Stomach (tissue), 9 donors: Measurements from ENCODE around the gene METTL21C. TPM values are rescaled to one million over a fixed set of nuclear protein-coding genes. Genes with fewer than 3 reads are reported as not detected.

Experiments
- DNase-seq, 2 donors: peaks; one replicate each; pipeline versions ENCODE4 v3.0.0 to v3.0.0-alpha.2; 2013 to 2019
- H3K27ac ChIP-seq, 5 donors: fragments of 200-600 bp in 4 of 5; sonication (generic) in 4 of 5; one replicate each; pipeline ENCODE4 v1.5.1; 2013 to 2019; ENCODE audit warnings: mild to moderate bottlenecking in 1 of 5, moderate library complexity in 1 of 5
- H3K27me3 ChIP-seq, 3 donors: fragments of 200-600 bp; sonication (generic); one replicate each; pipeline ENCODE4 v1.5.1; 2017 to 2019; ENCODE audit warnings: mixed run types in 1 of 3
- H3K36me3 ChIP-seq, 4 donors: fragments of 200-600 bp; sonication (generic); 1 replicate in 3 of 4; 2 replicates in 1 of 4; pipeline ENCODE4 v1.5.1; 2016 to 2019
- H3K4me1 ChIP-seq, 4 donors: fragments of 200-600 bp; sonication (generic); one replicate each; pipeline ENCODE4 v1.5.1; 2016 to 2019
- H3K4me3 ChIP-seq, 4 donors: fragments of 200-600 bp; sonication (generic) in 3 of 4; one replicate each; pipeline ENCODE4 v1.5.1; 2016 to 2019; ENCODE audit warnings: mild to moderate bottlenecking in 1 of 4
- H3K9me3 ChIP-seq, 4 donors: fragments of 200-600 bp; sonication (generic); one replicate each; pipeline ENCODE4 v1.5.1; 2016 to 2019
- EP300 ChIP-seq: sonication (generic); formaldehyde crosslinking; IDR thresholded peaks from one replicate; pipeline ENCODE4 v1.6.1; 2017; ENCODE audit warnings: antibody characterized with exemption
- POLR2A ChIP-seq, 4 donors: fragments of 450-650 bp; IDR thresholded peaks; one replicate each; pipeline ENCODE4 v1.6.1; 2016; ENCODE audit warnings: antibody characterized with exemption in 4 of 4, control low read depth in 2 of 4, mild to moderate bottlenecking in 1 of 4, moderate library complexity in 1 of 4
- POLR2AphosphoS5 ChIP-seq, 3 donors: sonication (generic); formaldehyde crosslinking; IDR thresholded peaks; one replicate each; pipeline ENCODE4 v1.6.1; 2016; ENCODE audit warnings: antibody characterized with exemption in 3 of 3
- WGBS, 5 donors: extraction: QIAGEN DNeasy Blood & Tissue Kit in 3 of 5; methylation state at CpG; one replicate each; pipeline versions ENCODE4 v1.1.5 to v1.1.7; 2013 to 2018; 5-methylcytosine and 5-hydroxymethylcytosine counted together
- intact Hi-C: fragments of 100-400 bp; cut with DNase I; formaldehyde crosslinking; loops from one replicate; pipeline ENCODE4 v1.15.1; 2023; ENCODE audit warnings: low total_unique reads
- polyA plus RNA-seq, 3 donors: library from polyadenylated mRNA; stranded (reverse); fragments of 200-250 nt; gene quantifications; one replicate each; pipeline ENCODE4 v1.2.3, GENCODE V29; 2013
- total RNA-seq, 5 donors: library from RNA; depleted of rRNA; stranded (reverse); fragments of >200 nt; gene quantifications; one replicate each; pipeline versions ENCODE4 v1.1.0 to v1.2.3, GENCODE V29; 2014 to 2016
- TF ChIP-seq, protein P1 (sequence below), 7 experiments: fragments of 450-650 bp in 4 of 7; fragments of 200-600 bp in 3 of 7; sonication (generic) in 3 of 7; IDR thresholded peaks; one replicate each; pipeline ENCODE4 v1.5.1; 2016 to 2019; ENCODE audit warnings: antibody characterized with exemption in 7 of 7, control low read depth in 2 of 7, mild to moderate bottlenecking in 1 of 7
- donor health status: healthy with polysubstance abuse.
- donor health status: Bipolar disorder and iron deficiency.
- donor health status: healthy.

The METTL21C gene
- total and polyA plus RNA-seq, 8 donors, result not detected

GRCh38 chr13:102687520-102687919 is 7.3 kb downstream of the METTL21C start:
- DNase-seq, result no peak
- Histone ChIP-seq H3K4me3 (no peak overlapping the region), H3K4me1 (no peaks in the 10 kb centered on the region), H3K27ac (no peak overlapping the region), H3K27me3 (peaks cover 0 to 36% (median 0%) of the 10 kb centered on the region in 3 donors), H3K36me3 (no peaks in the 10 kb centered on the region), H3K9me3 (no peaks in the 10 kb centered on the region)
- intact Hi-C loops, result no loop called here
- WGBS, 5 donors, result 72 to 77% (median 75%) methylated on average over 7 of the region's 7 CpGs
- TF ChIP-seq POLR2AphosphoS5 (IDR thresholded peaks at IDR 0.05), result no peak
- no peak for TF ChIP-seq EP300
- TF ChIP-seq, protein P1, sequence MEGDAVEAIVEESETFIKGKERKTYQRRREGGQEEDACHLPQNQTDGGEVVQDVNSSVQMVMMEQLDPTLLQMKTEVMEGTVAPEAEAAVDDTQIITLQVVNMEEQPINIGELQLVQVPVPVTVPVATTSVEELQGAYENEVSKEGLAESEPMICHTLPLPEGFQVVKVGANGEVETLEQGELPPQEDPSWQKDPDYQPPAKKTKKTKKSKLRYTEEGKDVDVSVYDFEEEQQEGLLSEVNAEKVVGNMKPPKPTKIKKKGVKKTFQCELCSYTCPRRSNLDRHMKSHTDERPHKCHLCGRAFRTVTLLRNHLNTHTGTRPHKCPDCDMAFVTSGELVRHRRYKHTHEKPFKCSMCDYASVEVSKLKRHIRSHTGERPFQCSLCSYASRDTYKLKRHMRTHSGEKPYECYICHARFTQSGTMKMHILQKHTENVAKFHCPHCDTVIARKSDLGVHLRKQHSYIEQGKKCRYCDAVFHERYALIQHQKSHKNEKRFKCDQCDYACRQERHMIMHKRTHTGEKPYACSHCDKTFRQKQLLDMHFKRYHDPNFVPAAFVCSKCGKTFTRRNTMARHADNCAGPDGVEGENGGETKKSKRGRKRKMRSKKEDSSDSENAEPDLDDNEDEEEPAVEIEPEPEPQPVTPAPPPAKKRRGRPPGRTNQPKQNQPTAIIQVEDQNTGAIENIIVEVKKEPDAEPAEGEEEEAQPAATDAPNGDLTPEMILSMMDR (IDR thresholded peaks at IDR 0.05), result no peak

GRCh38 chr13:102686024-102686423 is 8.8 kb downstream of the METTL21C start:
- no peak for TF ChIP-seq POLR2AphosphoS5 (IDR thresholded peaks at IDR 0.05)
- no peak for TF ChIP-seq POLR2A (IDR thresholded peaks at IDR 0.05)
- no peak for TF ChIP-seq EP300
- TF ChIP-seq, protein P1 (IDR thresholded peaks at IDR 0.05), result no peak
- Histone ChIP-seq H3K27me3 (peaks cover 0 to 21% (median 0%) of the 10 kb centered on the region in 3 donors), H3K4me1 (no peaks in the 10 kb centered on the region), H3K36me3 (no peaks in the 10 kb centered on the region), H3K27ac (no peak overlapping the region), H3K4me3 (no peak overlapping the region), H3K9me3 (no peaks in the 10 kb centered on the region)
- no peak for DNase-seq
- 66 to 75% (median 74%) methylated on average over 3 of the region's 3 CpGs for WGBS, 5 donors
- intact Hi-C loops, result no loop called here

DNA sequence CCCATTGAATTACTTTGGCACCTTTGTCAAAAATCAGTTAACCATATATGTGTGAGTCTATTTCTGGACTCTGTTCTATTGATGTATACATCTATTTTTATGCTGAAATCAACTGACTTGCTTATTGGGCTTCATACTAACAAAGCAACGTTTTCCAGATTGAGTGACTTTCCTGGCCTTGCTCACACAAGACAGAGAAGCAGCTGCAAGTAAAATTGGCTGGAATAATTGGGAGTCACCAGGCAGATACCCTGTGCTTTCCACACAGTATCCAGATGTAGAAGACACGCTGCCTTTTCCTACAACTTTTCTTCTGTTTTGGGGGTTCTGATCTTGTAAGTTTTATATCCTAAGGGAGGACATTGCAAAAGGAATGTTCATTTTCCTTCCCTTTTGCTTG is 11.2 kb downstream of the METTL21C start:
- H3K4me3 ChIP-seq, result no peak overlapping the region
- H3K9me3 ChIP-seq, result no peaks in the 10 kb centered on the region
- H3K4me1 ChIP-seq, result no peaks in the 10 kb centered on the region
- peaks cover 0 to under 1% (median 0%) of the 10 kb centered on the region in 3 donors for H3K27me3 ChIP-seq
- TF ChIP-seq POLR2A (IDR thresholded peaks at IDR 0.05) (no peak), EP300 (no peak), POLR2AphosphoS5 (IDR thresholded peaks at IDR 0.05) (no peak)
- TF ChIP-seq, protein P1 (IDR thresholded peaks at IDR 0.05), result no peak
- WGBS, 5 donors, result 66 to 75% (median 69%) methylated on average over 2 of the region's 2 CpGs
- DNase-seq, result no peak
- H3K27ac ChIP-seq, result no peak overlapping the region
- peaks cover 4 to 18% (median 15%) of the 10 kb centered on the region in 4 donors for H3K36me3 ChIP-seq
- intact Hi-C loops, result no loop called here

DNA sequence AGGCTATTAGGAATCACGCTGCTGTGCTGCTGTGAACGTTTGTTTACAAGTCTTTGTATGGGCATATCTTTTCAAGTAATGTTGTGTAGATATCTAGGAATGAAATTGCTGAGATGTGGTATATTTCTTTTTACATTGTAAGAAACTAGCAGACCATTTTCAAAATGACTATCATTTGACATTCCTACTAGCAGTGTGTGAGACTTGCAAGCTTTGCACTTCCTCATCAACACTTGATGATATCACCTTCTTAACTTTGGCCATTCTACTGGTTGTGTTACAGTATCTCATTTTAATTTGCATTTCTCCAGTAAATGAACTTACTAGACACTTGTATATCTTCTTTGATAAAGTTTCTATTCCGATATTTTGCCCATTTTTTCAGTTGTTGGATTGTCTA is 12.1 kb downstream of the METTL21C start:
- Histone ChIP-seq H3K27me3 (no peaks in the 10 kb centered on the region), H3K4me1 (no peaks in the 10 kb centered on the region), H3K4me3 (no peak overlapping the region), H3K9me3 (no peaks in the 10 kb centered on the region), H3K27ac (no peak overlapping the region), H3K36me3 (peaks cover 4 to 27% (median 24%) of the 10 kb centered on the region in 4 donors)
- 50 to 65% (median 61%) methylated on average over 3 of the region's 3 CpGs for WGBS, 5 donors
- TF ChIP-seq, protein P1 (IDR thresholded peaks at IDR 0.05), result no peak
- no peak for TF ChIP-seq POLR2AphosphoS5 (IDR thresholded peaks at IDR 0.05)
- TF ChIP-seq POLR2A (IDR thresholded peaks at IDR 0.05), result no peak
- no peak for TF ChIP-seq EP300
- DNase-seq, result no peak
- intact Hi-C loops, result no loop called here
